ENCODE measurements around the gene CFAP161.

GRCh38 chr15:81098861-81099651 is 35.0 kb upstream of the CFAP161 start:
- TF ChIP-seq, protein P1, sequence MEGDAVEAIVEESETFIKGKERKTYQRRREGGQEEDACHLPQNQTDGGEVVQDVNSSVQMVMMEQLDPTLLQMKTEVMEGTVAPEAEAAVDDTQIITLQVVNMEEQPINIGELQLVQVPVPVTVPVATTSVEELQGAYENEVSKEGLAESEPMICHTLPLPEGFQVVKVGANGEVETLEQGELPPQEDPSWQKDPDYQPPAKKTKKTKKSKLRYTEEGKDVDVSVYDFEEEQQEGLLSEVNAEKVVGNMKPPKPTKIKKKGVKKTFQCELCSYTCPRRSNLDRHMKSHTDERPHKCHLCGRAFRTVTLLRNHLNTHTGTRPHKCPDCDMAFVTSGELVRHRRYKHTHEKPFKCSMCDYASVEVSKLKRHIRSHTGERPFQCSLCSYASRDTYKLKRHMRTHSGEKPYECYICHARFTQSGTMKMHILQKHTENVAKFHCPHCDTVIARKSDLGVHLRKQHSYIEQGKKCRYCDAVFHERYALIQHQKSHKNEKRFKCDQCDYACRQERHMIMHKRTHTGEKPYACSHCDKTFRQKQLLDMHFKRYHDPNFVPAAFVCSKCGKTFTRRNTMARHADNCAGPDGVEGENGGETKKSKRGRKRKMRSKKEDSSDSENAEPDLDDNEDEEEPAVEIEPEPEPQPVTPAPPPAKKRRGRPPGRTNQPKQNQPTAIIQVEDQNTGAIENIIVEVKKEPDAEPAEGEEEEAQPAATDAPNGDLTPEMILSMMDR (IDR thresholded peaks at IDR 0.05; ENCODE audit: borderline replicate concordance, extremely low read depth, low read length, poor library complexity, severe bottlenecking) = no peak
- TF ChIP-seq EZH2 (IDR thresholded peaks at IDR 0.05; ENCODE audit: borderline replicate concordance, low read depth, low read length, severe bottlenecking) = no peak
